ENCODE results near the gene SIDT1.

GRCh38 chr3:113585228-113585627 is 52.9 kb downstream of the SIDT1 start:
- no peak for TF ChIP-seq CTCF (IDR thresholded peaks at IDR 0.05)
- TF ChIP-seq SMAD4 (CRISPR knock-in tag; IDR thresholded peaks at IDR 0.05): no peak
- TF ChIP-seq JUN (CRISPR knock-in tag; IDR thresholded peaks at IDR 0.05): no peak
- no peak for TF ChIP-seq MAX (CRISPR knock-in tag; IDR thresholded peaks at IDR 0.05)
- no peak for TF ChIP-seq FOXP1 (CRISPR knock-in tag; IDR thresholded peaks at IDR 0.05; ENCODE audit: borderline replicate concordance)
- TF ChIP-seq NFYB (CRISPR knock-in tag; conservative IDR thresholded peaks at IDR 0.05; ENCODE audit: low read depth): no peak
- no peak for TF ChIP-seq ZBTB43 (CRISPR knock-in tag; IDR thresholded peaks at IDR 0.05)
- no peak for TF ChIP-seq ARID4B (CRISPR knock-in tag; IDR thresholded peaks at IDR 0.05; ENCODE audit: borderline replicate concordance)
- TF ChIP-seq ATF2 (CRISPR knock-in tag; IDR thresholded peaks at IDR 0.05; ENCODE audit: borderline replicate concordance, low read depth): no peak
- no peak for TF ChIP-seq MYBL2 (CRISPR knock-in tag; IDR thresholded peaks at IDR 0.05)
